Activated naive CD8-positive, alpha-beta T cell treated with anti-CD3 and anti-CD28 coated beads, Interleukin-2, amount 10 ng/mL, durations not matched to agents 7 days and 5 days (primary cell): ENCODE measurements around the gene C12orf43. TPM values are rescaled to one million over a fixed set of nuclear protein-coding genes. Genes with fewer than 3 reads are reported as not detected.
A peak's percentile ranks its signal among the peaks of the same experiment; 100 is the strongest.
"Not testable (repeated sequence)": the region's sequence is repeated elsewhere in the genome, so short reads cannot be mapped to it uniquely, and the experiment has no call there.

Experiments used
- ATAC-seq: fragments of 150-1000 bp; cut with Tn5 transposase; one replicate; pipeline ENCODE4 v1.10.0; 2021; ENCODE audit warnings: low read depth, moderate library complexity
- POLR2A ChIA-PET: fragments of 350-600 bp; sonication (Branson Sonifier 250); formaldehyde crosslinking; loops from one replicate; lab custom pipeline; 2021; ENCODE audit warnings: antibody characterized with exemption; lab: Charles Lee
- DNase-seq: peaks from one replicate; pipeline ENCODE4 v3.0.0; 2021
- H3K27ac Mint-ChIP-seq: one replicate; pipeline ENCODE4 v1.8.0; 2022; ENCODE audit warnings: mild to moderate bottlenecking, mixed read lengths
- H3K27me3 Mint-ChIP-seq: one replicate; pipeline ENCODE4 v1.8.0; 2022; ENCODE audit warnings: mild to moderate bottlenecking, moderate library complexity, mixed read lengths
- H3K36me3 Mint-ChIP-seq: one replicate; pipeline ENCODE4 v1.8.0; 2021; ENCODE audit warnings: mild to moderate bottlenecking, mixed read lengths
- H3K4me1 Mint-ChIP-seq: one replicate; pipeline ENCODE4 v1.8.0; 2021; ENCODE audit warnings: mixed read lengths
- H3K4me3 Mint-ChIP-seq: one replicate; pipeline ENCODE4 v1.8.0; 2022; ENCODE audit warnings: mild to moderate bottlenecking, moderate library complexity, mixed read lengths
- H3K9me3 Mint-ChIP-seq: one replicate; pipeline ENCODE4 v1.8.0; 2021; ENCODE audit warnings: mixed read lengths
- total RNA-seq, 2 experiments: library from RNA; stranded (reverse); gene quantifications; one replicate each; pipeline ENCODE4 v1.2.3, GENCODE V29; 2021

Gene C12orf43
- total RNA-seq, 2 experiments from 2014 or later = 15.7 to 16.1 TPM

DNA sequence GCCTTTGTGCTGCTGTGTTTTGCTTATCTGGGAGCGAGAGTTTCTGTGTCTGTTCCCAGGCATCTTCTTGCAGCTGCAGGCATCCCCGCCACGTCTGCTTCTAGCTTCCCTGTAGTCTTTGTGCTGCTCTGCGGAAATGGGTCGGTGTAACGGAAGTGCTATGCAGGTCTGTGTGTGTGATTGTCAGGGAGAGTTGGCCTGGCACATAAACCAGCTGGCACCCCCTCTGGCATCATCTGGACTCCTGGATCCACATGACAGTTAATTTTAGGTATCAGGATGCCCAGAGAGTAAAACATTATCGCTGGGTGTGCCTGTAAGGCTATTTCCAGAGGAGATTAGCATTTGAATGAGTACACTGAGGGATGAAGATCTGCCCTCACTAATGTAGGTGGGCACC lies 32.2 kb upstream of the C12orf43 start:
- peak; percentile 52 for ATAC-seq
- H3K36me3 Mint-ChIP-seq = no peaks in the 10 kb centered on the region
- peaks cover 11% of the 10 kb centered on the region for H3K4me1 Mint-ChIP-seq
- H3K27ac Mint-ChIP-seq = peak overlapping the region; percentile 86
- no peaks in the 10 kb centered on the region for H3K9me3 Mint-ChIP-seq
- POLR2A ChIA-PET = interaction anchor here (1.0 to 1.1 kb wide), 2 partner anchors 11 to 19 kb away, joined by 3 read pairs; no protein-coding TSS in a partner anchor
- peaks cover 9% of the 10 kb centered on the region for H3K27me3 Mint-ChIP-seq
- DNase-seq = no peak
- H3K4me3 Mint-ChIP-seq = peak overlapping the region; percentile 84

DNA sequence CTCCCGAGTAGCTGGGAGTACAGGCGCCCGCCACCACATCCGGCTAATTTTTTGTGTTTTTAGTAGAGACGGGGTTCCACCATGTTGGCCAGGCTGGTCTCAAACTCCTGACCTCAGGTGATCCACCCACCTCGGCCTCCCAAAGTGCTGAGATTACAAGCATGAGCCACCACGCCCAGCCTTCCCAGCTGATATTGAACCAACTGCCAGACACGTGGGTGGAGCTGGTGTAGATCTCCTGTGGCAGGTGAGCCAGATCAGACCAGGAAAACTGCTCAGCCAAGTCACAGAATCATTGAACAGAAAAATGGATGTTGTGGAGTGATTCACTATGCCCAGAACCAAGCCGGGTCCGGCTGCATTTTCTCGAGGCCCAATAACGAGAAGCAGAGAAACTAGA lies 31.1 kb upstream of the C12orf43 start:
- ATAC-seq, H3K9me3 Mint-ChIP-seq, DNase-seq, POLR2A ChIA-PET, H3K36me3 Mint-ChIP-seq, H3K27ac Mint-ChIP-seq: not testable (repeated sequence)
- Mint-ChIP-seq H3K27me3 (peaks cover 17% of the 10 kb centered on the region), H3K4me1 (peaks cover 11% of the 10 kb centered on the region), H3K4me3 (peak overlapping the region; percentile 84)

DNA sequence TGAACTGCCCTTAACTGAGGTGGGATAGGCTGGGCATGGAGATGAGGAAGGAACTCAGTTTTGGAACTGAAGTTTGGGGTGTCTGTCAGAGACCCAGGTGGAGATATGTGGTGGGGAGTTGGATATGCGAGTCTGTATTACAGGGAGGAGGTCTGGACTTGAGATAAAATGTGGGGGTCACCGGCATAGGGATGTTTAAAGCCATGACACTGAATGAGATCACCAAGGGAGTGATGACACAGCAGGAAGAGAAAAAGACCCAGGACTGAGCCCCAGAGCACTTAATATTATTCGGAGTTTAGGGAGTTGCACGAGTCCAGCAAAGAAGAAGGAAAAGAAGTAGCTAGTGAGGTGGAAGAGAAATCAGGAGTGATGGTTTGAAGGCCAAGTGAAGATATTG lies 26.8 kb upstream of the C12orf43 start:
- Mint-ChIP-seq H3K27me3 (peaks cover 19% of the 10 kb centered on the region), H3K4me3 (no peak overlapping the region), H3K9me3 (no peaks in the 10 kb centered on the region), H3K4me1 (peaks cover 16% of the 10 kb centered on the region), H3K36me3 (peaks cover 7% of the 10 kb centered on the region), H3K27ac (no peak overlapping the region)
- ATAC-seq (no peak), DNase-seq (no peak)
- POLR2A ChIA-PET = interaction anchor here (1.0 kb wide), 1 partner anchor 11 kb away, joined by 3 read pairs; no protein-coding TSS in a partner anchor

DNA sequence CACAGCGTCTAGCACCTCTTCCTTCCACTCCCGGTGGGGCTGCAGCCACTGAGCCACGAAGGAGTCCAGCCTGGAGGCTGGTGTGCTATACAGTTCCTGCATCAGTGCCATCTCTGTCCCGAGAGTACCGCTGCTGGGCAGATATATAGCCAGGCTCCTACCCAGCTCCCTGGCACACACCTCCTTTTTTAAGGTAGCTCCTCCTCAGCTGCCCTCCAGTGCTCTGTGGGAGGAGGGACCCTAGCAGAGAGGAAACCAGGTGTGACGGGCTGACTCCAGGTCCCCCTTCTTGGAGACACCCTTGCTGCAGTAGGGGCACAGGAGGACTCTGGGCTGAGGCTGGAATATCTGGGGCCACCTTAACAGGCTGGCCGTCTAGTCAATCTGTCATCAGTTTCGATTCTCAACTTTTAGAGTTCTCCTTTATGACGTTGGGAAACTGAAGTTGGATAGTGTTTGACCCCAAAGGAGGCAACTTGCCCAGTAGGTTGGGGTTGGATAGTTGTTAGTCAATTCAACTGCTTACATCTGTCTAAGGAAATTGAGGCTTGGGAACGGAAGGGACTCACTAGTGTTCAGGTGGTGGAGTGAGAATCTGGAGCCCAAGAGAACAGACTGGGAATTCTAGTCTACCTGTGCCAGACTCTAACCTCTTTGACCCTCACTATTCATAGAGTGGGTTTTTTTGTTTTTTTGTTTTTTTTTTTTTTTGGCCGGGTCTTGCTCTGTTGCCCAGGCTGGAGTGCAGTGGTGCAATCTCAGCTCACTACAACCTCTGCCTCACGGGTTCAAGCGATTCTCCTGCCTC lies 22.8 kb upstream of the C12orf43 start, which contains the start of gene OASL:
OASL (minus strand) TSS at position 386 of the 808 bp plus-strand sequence; CDS start at position 111, 275 bp downstream.
- peak within 1 kb of the TSS; percentile 98 for H3K27ac Mint-ChIP-seq
- peaks cover 33% of the 10 kb centered on the region for H3K4me1 Mint-ChIP-seq
- peaks cover 2% of the 10 kb centered on the region for H3K9me3 Mint-ChIP-seq
- peaks cover 26% of the 10 kb centered on the region for H3K36me3 Mint-ChIP-seq
- DNase-seq (peak; percentile 78), ATAC-seq (peak; percentile 86)
- H3K27me3 Mint-ChIP-seq = peaks cover 15% of the 10 kb centered on the region
- H3K4me3 Mint-ChIP-seq = peak within 1 kb of the TSS; percentile 98
- POLR2A ChIA-PET = interaction anchor here (0.5 to 2.9 kb wide), 15 partner anchors 10 to 648 kb away, joined by 3 to 35 read pairs (median 3); no protein-coding TSS in a partner anchor

DNA sequence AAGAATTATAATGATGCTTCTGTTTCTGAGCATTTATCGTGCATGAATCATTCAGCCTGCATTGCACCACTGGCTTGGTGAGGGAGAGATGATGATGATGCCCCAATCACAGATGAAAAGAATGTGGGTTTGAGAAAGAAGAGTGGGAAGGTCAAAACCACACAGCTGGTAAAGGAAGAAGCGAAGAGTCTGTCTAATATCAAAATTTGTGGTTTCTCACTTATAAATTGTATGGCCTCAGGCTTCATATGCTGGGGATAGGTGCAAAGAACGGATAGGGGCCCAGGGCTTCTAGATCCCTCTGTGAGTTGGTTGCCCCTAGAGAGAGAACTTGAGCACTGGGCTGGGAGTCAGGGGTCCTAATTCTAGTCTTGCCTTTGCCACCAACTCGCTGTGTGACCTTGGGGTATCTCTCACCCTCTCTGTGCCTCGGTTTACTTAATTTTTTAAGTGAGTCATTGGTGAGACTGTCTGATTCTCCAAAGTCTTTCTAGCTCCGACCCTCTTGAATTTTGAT lies 20.6 kb upstream of the C12orf43 start:
- peaks cover 2% of the 10 kb centered on the region for H3K9me3 Mint-ChIP-seq
- POLR2A ChIA-PET = interaction anchor here (0.9 to 2.9 kb wide), 3 partner anchors 14 to 350 kb away, joined by 4 to 35 read pairs (median 6); partner anchors contain the start of gene MLEC
- peaks cover 1% of the 10 kb centered on the region for H3K27me3 Mint-ChIP-seq
- peak overlapping the region; percentile 98 for H3K27ac Mint-ChIP-seq
- peaks cover 45% of the 10 kb centered on the region for H3K4me1 Mint-ChIP-seq
- H3K4me3 Mint-ChIP-seq = peak overlapping the region; percentile 98
- H3K36me3 Mint-ChIP-seq = peaks cover 32% of the 10 kb centered on the region
- DNase-seq = no peak
- ATAC-seq = no peak

DNA sequence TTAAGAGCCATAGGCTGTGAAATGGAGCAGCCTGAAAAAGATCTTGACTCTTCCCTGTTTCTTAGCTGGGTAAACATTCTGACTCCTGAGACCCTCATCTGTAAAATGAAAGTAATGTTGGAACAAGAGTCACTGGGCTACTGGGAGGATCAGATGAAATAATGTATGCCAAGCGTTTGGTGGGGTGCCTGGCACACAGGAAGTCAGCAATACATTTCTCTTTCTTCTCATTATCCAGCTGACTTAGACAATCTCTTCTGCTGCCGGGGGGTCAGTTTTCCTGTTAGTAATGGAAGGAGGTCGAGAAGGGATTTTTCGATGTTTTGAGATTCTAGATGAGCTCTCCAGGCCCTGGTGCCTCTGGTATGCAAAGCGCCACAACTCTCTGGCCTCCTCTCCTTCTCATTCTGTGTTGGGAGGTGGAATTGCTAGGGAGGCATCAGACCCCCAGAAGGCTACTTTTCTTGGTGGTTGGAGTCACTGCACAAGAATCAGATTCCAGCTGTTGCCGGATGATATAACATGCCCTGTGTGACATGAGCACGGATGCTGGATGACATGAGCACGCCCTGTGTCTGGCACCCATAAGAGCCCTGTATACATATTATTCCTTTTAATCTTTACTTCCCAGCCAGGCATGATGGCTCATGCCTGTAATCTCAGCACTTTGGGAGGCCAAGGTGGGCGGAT lies 18.5 kb upstream of the C12orf43 start:
- Mint-ChIP-seq H3K36me3 (peaks cover 43% of the 10 kb centered on the region), H3K27me3 (no peaks in the 10 kb centered on the region), H3K9me3 (peaks cover 2% of the 10 kb centered on the region), H3K4me1 (peaks cover 44% of the 10 kb centered on the region), H3K4me3 (peak overlapping the region; percentile 48), H3K27ac (peak overlapping the region; percentile 88)
- DNase-seq = no peak
- POLR2A ChIA-PET = interaction anchor here (0.6 to 2.2 kb wide), 3 partner anchors 25 to 58 kb away, joined by 4 to 13 read pairs (median 5); no protein-coding TSS in a partner anchor
- ATAC-seq = no peak

DNA sequence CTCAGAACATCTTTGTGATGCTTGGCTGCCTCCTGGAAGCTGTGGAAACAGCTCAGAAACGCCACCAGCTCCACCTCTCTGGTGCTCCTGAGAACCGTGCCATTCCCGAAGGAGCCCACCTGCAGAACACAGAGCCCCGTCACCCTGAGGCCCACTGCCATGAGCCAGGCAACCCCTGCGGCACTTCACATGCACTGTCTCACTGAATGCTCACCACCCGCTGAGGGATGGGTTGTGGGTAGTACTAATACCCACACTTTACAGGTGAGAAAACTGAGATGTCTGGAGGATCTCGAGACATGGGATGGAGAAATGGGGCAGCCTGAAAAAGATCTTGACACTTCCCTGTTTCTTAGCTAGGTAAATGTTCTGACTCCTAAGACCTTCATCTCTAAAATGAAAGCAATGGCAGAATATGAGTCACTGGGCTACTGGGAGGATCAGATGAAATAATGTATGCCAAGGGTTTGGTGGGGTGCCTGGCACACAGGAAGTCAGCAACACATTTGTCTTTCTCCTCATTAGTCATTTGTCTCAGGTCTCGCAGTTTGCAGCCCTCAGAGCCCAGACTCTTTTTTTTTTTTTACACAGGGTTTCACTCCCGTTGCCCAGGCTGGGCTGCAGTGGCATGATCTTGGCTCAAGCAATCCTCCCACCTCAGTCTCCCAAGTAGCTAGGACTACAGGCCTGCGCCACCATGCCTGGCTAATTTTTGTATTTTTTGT lies 17.5 kb upstream of the C12orf43 start:
- peak overlapping the region; percentile 88 for H3K27ac Mint-ChIP-seq
- H3K4me3 Mint-ChIP-seq = peak overlapping the region; percentile 48
- H3K27me3 Mint-ChIP-seq = no peaks in the 10 kb centered on the region
- POLR2A ChIA-PET = interaction anchor here (0.6 to 2.2 kb wide), 6 partner anchors 26 to 735 kb away, joined by 3 to 13 read pairs (median 4); partner anchors contain the start of gene POP5
- H3K36me3 Mint-ChIP-seq = peaks cover 40% of the 10 kb centered on the region
- peaks cover 2% of the 10 kb centered on the region for H3K9me3 Mint-ChIP-seq
- peaks cover 40% of the 10 kb centered on the region for H3K4me1 Mint-ChIP-seq
- DNase-seq (no peak), ATAC-seq (peak; percentile 60)

DNA sequence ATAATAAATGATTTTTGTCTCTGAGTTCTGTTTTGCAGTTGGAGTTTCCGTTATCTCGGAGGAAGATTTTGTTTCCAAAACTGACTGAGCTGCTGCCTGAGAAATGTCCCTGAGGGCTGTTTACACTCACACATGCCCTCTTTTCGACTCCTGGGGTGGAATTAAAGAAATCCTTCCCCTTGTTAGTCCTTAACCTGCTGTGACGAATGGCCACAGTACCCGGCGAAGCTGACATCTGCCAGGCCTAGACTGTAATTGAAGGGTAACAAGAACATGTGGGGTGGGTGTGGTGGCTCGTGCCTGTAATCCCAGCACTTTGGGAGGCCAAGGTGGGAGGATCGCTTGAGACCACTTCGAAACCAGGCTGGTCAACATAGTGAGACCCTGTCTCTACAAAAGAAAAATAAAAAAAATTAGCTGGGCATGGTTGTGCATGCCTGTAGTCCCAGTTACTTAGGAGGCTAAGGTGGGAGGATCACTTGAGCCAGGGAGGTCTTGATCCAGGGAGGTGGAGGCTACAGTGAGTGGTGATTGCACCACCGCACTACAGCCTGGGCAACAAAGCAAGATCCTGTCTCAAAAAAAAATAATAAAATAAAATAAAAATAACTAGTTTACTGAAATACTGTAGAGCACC lies 14.4 kb upstream of the C12orf43 start:
- peaks cover 50% of the 10 kb centered on the region for H3K36me3 Mint-ChIP-seq
- no peak overlapping the region for H3K27ac Mint-ChIP-seq
- no peak for DNase-seq
- peaks cover 30% of the 10 kb centered on the region for H3K4me1 Mint-ChIP-seq
- H3K27me3 Mint-ChIP-seq = no peaks in the 10 kb centered on the region
- POLR2A ChIA-PET = no interaction called here
- ATAC-seq = no peak
- H3K4me3 Mint-ChIP-seq = no peak overlapping the region
- no peaks in the 10 kb centered on the region for H3K9me3 Mint-ChIP-seq

DNA sequence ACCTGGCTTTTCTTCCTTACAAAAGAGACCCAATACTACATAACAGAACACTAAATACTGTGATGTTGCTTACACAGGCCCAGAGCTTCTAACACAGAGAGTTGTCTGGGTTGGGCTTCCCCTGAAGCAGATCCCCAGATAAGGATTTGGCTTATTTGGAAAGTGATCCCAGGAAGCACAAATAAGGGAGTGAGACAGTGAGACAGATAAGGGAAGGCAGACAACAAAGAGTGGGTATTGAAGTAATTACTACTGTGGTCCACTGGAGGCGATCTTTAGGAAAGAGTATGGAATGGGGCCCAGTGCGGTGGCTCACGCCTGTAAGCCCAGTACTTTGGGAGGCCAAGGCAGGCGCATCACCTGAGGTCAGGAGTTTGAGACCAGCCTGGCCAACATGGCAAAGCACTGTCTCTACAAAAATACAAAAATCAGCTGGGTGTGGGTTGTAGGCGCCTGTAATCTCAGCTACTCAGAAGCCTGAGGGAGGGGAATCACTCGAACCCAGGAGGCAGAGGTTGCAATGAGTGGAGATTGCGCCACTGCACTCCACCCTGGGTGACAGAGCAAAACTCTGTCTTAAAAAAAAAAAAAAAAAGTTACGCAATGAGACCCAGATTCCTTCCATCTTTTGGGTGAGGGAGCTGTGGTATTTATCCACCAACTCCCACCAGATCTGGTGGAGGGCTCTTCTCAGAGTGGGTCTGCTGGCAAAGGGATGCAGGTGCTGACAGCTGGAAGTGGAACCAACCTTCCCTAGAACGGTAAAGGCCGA lies 10.2 kb upstream of the C12orf43 start:
- Mint-ChIP-seq H3K9me3 (no peaks in the 10 kb centered on the region), H3K36me3 (peaks cover 39% of the 10 kb centered on the region), H3K27ac (peak overlapping the region; percentile 54), H3K4me1 (peaks cover 1% of the 10 kb centered on the region), H3K27me3 (no peaks in the 10 kb centered on the region), H3K4me3 (no peak overlapping the region)
- POLR2A ChIA-PET = interaction anchor here (0.6 to 1.2 kb wide), 2 partner anchors 13 to 34 kb away, joined by 3 read pairs; partner anchors contain the start of gene OASL
- no peak for DNase-seq
- ATAC-seq = no peak

DNA sequence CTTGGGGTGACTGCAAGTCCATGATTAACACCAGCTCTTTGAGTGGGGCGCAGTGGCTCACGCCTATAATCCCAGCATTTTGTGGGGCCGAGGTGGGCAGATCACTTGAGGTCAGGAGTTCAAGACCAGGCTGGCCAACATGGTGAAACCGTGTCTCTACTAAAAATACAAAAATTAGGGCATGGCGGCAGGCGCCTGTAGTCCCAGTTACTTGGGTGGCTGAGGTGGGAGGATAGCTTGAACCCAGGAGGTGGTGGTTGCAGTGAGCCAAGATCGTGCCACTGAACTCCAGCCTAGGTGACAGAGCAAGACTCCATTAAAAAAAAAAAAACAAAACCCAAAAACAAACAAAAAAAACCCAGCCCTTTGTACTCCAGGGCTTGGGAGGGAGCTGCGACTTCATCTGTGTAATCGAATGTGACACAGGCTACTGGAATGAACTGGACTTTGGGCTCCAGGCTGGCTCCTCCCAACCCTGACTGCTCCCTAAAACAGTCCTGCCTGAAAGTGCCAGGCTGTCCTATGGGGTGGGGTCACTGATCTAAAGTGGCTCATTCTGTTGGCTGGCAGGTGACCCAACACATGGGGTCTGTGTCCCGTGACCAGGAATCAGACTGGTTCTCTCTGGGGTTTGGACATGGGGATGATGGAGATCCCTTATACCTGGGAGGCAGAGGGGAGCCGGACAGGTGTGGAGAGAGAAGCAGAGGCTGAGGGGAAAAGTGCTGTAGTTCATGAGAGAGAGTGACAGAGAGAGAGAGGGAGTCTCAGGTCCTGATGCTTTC lies 9.3 kb upstream of the C12orf43 start:
- DNase-seq = no peak
- H3K4me3 Mint-ChIP-seq = no peak overlapping the region
- peaks cover 37% of the 10 kb centered on the region for H3K36me3 Mint-ChIP-seq
- no peak for ATAC-seq
- no peaks in the 10 kb centered on the region for H3K27me3 Mint-ChIP-seq
- H3K9me3 Mint-ChIP-seq = no peaks in the 10 kb centered on the region
- POLR2A ChIA-PET = no interaction called here
- H3K27ac Mint-ChIP-seq = no peak overlapping the region
- H3K4me1 Mint-ChIP-seq = peaks cover 1% of the 10 kb centered on the region

DNA sequence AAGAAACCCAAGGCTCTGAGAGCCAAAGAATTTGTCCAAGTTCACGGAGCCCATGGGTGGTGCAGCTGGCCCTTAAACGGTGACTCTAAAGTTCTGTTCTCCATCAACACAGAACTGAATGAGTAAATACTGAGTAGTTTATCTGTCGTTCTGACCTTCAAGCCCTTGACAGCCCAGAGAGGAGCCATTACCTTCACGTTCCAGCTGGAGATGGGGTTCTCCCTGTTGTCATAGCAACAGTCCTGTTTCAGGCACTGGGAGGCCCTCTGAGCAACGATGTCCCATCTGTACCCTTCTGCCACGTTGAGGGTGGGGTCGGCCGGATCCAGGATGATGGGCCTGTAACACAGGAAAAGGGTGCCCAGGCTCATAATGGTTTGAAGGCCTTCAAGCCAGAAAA lies 7.5 kb upstream of the C12orf43 start:
- Mint-ChIP-seq H3K4me3 (no peak overlapping the region), H3K4me1 (peaks cover 1% of the 10 kb centered on the region), H3K27ac (no peak overlapping the region), H3K36me3 (peaks cover 47% of the 10 kb centered on the region), H3K27me3 (no peaks in the 10 kb centered on the region), H3K9me3 (no peaks in the 10 kb centered on the region)
- no peak for DNase-seq
- POLR2A ChIA-PET = no interaction called here
- ATAC-seq = no peak
